ENCODE measurements around the gene ZNF184. TPM values are rescaled to one million over a fixed set of nuclear protein-coding genes. Genes with fewer than 3 reads are reported as not detected.

The ZNF184 gene
- total RNA-seq, 1 experiment from 2014 or later, result 9.4 TPM

DNA sequence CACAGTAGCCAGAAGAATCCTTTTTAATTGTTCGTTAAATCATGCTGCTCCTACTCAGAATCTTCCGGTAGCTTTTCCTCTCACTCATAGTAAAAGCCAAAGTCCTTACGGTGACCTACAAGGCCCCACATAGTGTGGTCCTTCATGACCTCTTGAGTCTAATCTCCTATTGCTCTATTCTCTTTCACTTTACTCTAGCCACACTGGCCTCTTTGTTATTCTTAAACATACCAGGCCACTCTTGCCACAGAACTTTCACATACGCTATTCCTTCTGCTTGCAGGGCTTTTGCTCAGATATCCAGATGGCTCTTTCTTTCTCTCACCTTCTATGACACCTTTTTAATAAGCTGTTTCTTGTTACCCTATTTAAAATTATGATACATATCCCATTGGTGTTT, 58.6 kb downstream of the ZNF184 start:
- POLR2A ChIA-PET, result no interaction called here
- intact Hi-C loops (cut with micrococcal nuclease), result no loop called here
- DNase-seq (ENCODE audit: low read depth, low spot score) (no peak), ATAC-seq (no peak)
- H4K20me1 ChIP-seq (ENCODE audit: insufficient read depth), result no peaks in the 10 kb centered on the region
- no peaks in the 10 kb centered on the region for H3K36me3 ChIP-seq (ENCODE audit: control insufficient read depth in 1 of 2, insufficient read depth in 2 of 2, low read length in 2 of 2)
- BruUV-seq (replicated peaks), result no TSS peak
- no peak overlapping the region for H3K4me2 ChIP-seq (ENCODE audit: low read length)
- H3K9me3 ChIP-seq (ENCODE audit: control insufficient read depth in 1 of 2, insufficient read depth in 1 of 2, low read depth in 1 of 2, low read length in 2 of 2), result 0 out of 4 replicates have a peak, but pooled peaks cover 0 to 6% of the 10 kb centered on the region in 2 experiments
- CTCF ChIA-PET, result no interaction called here
- no peak overlapping the region for H3K9ac ChIP-seq (ENCODE audit: low read length)
- no peak overlapping the region for H2AFZ ChIP-seq (ENCODE audit: low read depth, low read length, poor library complexity, severe bottlenecking)
- H3K79me2 ChIP-seq (ENCODE audit: insufficient read depth, low read length), result no peaks in the 10 kb centered on the region
- TF ChIP-seq ELF1 (IDR thresholded peaks at IDR 0.05; ENCODE audit: borderline replicate concordance, low read depth) (no peak), JUND (IDR thresholded peaks at IDR 0.05) (no peak), CBX3 (IDR thresholded peaks at IDR 0.05; ENCODE audit: low read depth) (no peak), SP1 (IDR thresholded peaks at IDR 0.05; ENCODE audit: low read depth) (no peak), FOSL1 (IDR thresholded peaks at IDR 0.05; ENCODE audit: low read depth) (no peak)
- TF ChIP-seq, protein P1, sequence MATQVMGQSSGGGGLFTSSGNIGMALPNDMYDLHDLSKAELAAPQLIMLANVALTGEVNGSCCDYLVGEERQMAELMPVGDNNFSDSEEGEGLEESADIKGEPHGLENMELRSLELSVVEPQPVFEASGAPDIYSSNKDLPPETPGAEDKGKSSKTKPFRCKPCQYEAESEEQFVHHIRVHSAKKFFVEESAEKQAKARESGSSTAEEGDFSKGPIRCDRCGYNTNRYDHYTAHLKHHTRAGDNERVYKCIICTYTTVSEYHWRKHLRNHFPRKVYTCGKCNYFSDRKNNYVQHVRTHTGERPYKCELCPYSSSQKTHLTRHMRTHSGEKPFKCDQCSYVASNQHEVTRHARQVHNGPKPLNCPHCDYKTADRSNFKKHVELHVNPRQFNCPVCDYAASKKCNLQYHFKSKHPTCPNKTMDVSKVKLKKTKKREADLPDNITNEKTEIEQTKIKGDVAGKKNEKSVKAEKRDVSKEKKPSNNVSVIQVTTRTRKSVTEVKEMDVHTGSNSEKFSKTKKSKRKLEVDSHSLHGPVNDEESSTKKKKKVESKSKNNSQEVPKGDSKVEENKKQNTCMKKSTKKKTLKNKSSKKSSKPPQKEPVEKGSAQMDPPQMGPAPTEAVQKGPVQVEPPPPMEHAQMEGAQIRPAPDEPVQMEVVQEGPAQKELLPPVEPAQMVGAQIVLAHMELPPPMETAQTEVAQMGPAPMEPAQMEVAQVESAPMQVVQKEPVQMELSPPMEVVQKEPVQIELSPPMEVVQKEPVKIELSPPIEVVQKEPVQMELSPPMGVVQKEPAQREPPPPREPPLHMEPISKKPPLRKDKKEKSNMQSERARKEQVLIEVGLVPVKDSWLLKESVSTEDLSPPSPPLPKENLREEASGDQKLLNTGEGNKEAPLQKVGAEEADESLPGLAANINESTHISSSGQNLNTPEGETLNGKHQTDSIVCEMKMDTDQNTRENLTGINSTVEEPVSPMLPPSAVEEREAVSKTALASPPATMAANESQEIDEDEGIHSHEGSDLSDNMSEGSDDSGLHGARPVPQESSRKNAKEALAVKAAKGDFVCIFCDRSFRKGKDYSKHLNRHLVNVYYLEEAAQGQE (IDR thresholded peaks at IDR 0.05; ENCODE audit: low read depth), result no peak
- TF ChIP-seq, protein P2, sequence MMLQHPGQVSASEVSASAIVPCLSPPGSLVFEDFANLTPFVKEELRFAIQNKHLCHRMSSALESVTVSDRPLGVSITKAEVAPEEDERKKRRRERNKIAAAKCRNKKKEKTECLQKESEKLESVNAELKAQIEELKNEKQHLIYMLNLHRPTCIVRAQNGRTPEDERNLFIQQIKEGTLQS (IDR thresholded peaks at IDR 0.05), result no peak
- H3K4me1 ChIP-seq (ENCODE audit: control insufficient read depth in 1 of 2, insufficient read depth in 2 of 2, low read length in 2 of 2), result no peaks in the 10 kb centered on the region
- H3K27me3 ChIP-seq (ENCODE audit: insufficient read depth, low read length), result no peaks in the 10 kb centered on the region
- no peak overlapping the region for H3K27ac ChIP-seq (ENCODE audit: low read depth, low read length)
- RAD21 ChIA-PET (ENCODE audit: low non-redundant PET in 1 of 2, low total read pairs in 2 of 2, uncharacterized antibody in 2 of 2, unreplicated experiment in 2 of 2), result interaction anchor here in 1 of 2 experiments (0.6 kb wide), 1 partner anchor 42 kb away, joined by 3 read pairs; no protein-coding TSS in a partner anchor
- no peak overlapping the region for H3K4me3 ChIP-seq (replicated peaks in 1 of 2; ENCODE audit: low read depth in 1 of 2, low read length in 2 of 2)
- no peaks in the 10 kb centered on the region for H3K9me2 ChIP-seq (ENCODE audit: insufficient read depth)

All from HCT116 (cell line).